Erythroblast (primary cell): ENCODE measurements around the gene C7orf33.

Experiments
- GATA1 ChIP-seq: IDR thresholded peaks from 2 replicates; pipeline ENCODE4 v1.6.1; 2011; ENCODE audit warnings: low read depth, mild to moderate bottlenecking, control low read depth, low read length, moderate library complexity
- POLR2A ChIP-seq: IDR thresholded peaks from 2 replicates; pipeline ENCODE4 v1.6.1; 2011; ENCODE audit warnings: mild to moderate bottlenecking, low read length

DNA sequence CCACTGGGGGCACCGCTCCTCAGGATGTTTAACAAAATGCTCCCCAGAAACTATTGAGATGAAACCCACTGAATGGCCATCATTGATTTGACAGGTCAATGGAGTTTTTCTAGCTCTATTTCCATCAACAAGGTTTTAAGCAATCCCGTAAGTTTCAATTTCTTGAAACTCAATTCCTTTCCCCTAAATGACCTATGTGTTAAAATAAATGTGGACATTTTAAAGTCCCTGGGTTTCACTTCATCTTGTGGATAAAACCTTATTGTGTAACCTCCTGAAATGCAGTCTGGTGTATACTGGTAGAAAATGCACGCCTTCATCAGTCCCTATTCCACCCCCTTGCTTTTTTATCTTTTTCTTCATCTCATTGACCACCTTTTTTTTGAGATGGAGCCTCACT lies 8.9 kb upstream of the C7orf33 start:
- no peak for TF ChIP-seq GATA1
- no peak for TF ChIP-seq POLR2A
